GM12875 (cell line): Measurements from ENCODE around the gene ZNF425.

Source experiments
- H3K4me3 ChIP-seq: one replicate; pipeline ENCODE4 v1.5.1; 2011; ENCODE audit warnings: low read depth, low read length, control low read depth
- CTCF ChIP-seq: IDR thresholded peaks from 2 replicates; pipeline ENCODE4 v1.5.1; 2011; ENCODE audit warnings: low read depth, mild to moderate bottlenecking, control low read depth, inconsistent platforms, low read length, moderate library complexity, borderline replicate concordance; ENCODE audit not compliant: insufficient read depth

Gene ZNF425

DNA sequence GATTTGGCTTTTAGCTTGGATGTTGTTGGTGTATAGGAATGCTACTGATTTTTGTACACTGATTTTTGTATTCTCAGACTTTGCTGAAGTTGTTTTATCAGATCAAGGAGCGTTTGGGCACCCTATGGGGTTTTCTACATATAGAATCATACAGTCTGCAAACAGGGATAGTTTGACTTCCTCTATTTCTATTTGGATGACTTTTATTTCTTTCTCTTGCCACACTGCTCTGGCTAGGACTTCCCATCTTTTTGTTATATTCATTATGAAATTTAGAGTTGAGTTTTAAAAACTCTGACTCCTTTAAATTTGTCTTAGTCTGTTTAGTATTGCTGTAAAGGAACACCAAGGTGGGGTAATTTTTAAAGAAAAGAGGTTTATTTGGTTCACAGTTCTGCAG is 40.3 kb downstream of the ZNF425 start:
- no peak overlapping the region for H3K4me3 ChIP-seq
- TF ChIP-seq CTCF: no peak

- TF ChIP-seq CTCF: no peak
- H3K4me3 ChIP-seq: no peak overlapping the region
These were observed 41.7 kb downstream of the ZNF425 start for GRCh38 chr7:149084407-149084806.

- TF ChIP-seq CTCF: no peak
These were observed 44.2 kb downstream of the ZNF425 start for GRCh38 chr7:149081914-149082313.

DNA sequence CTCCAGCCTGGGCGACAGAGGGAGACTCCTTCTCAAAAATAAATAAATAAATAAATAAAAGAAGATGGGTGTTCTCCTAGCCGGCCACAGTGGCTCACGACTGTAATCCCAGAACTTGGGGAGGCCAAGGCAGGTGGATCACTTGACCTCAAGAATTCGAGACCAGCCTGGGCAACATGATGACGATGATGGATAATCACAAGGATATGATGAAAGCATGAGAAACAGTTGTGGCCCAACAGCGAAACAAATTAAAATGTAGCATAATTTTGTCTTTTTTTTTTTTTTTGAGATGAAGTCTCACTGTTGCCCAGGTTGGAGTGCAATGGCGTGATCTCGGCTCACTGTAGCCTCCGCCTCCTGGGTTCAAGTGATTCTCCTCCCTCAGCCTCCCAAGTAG is 48.5 kb downstream of the ZNF425 start:
- no peak for TF ChIP-seq CTCF

More at GRCh38 chr7:149081914-149082313, 44.2 kb downstream of the ZNF425 start:
- H3K4me3 ChIP-seq: no peak overlapping the region

DNA sequence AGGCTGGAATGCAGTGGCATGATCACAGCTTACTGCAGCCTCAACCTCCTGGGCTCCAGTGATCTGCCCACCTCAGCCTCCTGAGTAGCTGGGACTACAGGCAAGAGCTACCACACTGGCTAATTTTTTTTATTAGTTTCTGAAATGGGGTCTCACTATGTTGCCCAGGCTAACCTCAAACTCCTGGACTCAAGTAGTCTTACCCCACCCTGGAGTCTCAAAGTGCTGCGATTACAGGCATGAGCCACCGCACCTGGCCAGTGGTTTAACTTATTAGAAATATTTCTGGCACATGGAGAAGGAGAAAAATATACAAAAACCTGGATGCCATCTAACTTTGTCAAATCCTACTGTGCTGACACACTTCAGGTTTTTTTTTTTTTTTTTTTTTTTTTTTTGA is 50.8 kb downstream of the ZNF425 start:
- no peak for TF ChIP-seq CTCF
- H3K4me3 ChIP-seq: no peak overlapping the region

More for the DNA sequence above, 48.5 kb downstream of the ZNF425 start:
- H3K4me3 ChIP-seq: no peak overlapping the region

- no peak overlapping the region for H3K4me3 ChIP-seq
- TF ChIP-seq CTCF: no peak
These were observed 51.8 kb downstream of the ZNF425 start for GRCh38 chr7:149074116-149074885.

GRCh38 chr7:149072438-149072775 is 53.7 kb downstream of the ZNF425 start:
- no peak for TF ChIP-seq CTCF
- no peak overlapping the region for H3K4me3 ChIP-seq
